OCI-LY7 (cell line): ENCODE results near the gene TMED1.

ENCODE experiments used
- EZH2phosphoT487 ChIP-seq: fragments of 200-600 bp; sonication (generic); IDR thresholded peaks from 2 replicates; pipeline ENCODE4 v1.6.1; 2018; ENCODE audit warnings: low read depth, borderline replicate concordance, mild to moderate bottlenecking, mixed run types, antibody characterized with exemption, low read length, moderate library complexity, mixed read lengths
- TF ChIP-seq, protein P1 (sequence below): fragments of 200-600 bp; sonication (generic); conservative IDR thresholded peaks from 2 replicates; pipeline ENCODE4 v1.5.1; 2014; ENCODE audit warnings: mild to moderate bottlenecking, antibody characterized with exemption, low read length, moderate library complexity, mixed read lengths

DNA sequence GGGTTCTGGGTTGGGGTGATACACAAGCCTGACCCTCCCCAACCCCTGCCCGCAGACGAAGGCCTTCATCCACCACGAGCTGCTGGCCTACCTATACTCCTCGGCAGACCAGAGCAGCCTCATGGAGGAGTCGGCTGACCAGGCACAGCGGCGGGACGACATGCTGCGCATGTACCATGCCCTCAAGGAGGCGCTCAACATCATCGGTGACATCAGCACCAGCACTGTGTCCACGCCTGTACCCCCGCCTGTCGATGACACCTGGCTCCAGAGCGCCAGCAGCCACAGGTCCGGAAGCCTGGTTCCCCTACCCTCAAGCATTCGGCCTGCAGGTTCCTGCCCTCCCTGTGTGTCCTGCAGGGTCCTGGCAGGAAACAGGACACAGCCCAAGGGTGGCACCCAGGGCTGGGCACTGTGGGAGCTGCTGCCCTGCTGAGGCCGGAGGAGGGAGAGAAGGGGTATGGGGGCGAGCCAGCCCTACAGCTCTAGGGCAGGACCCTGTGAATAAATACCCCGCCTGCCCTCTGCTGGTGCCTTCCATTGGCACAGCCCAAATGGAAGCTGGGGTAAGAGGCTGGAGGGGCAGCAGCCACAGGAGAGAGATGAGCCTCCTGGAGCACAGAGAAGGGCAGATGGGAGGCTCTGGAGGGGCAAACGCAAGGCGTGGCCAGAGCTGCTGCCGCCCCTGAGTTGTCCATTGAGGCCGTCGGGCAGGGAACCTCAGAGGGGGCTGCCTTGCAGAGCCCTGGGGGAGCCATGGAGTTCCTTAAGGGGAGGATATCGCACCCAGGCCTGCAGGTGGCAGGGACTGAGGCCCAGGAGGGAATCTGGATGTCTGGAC lies 6.8 kb downstream of the TMED1 start:
- TF ChIP-seq, protein P1, sequence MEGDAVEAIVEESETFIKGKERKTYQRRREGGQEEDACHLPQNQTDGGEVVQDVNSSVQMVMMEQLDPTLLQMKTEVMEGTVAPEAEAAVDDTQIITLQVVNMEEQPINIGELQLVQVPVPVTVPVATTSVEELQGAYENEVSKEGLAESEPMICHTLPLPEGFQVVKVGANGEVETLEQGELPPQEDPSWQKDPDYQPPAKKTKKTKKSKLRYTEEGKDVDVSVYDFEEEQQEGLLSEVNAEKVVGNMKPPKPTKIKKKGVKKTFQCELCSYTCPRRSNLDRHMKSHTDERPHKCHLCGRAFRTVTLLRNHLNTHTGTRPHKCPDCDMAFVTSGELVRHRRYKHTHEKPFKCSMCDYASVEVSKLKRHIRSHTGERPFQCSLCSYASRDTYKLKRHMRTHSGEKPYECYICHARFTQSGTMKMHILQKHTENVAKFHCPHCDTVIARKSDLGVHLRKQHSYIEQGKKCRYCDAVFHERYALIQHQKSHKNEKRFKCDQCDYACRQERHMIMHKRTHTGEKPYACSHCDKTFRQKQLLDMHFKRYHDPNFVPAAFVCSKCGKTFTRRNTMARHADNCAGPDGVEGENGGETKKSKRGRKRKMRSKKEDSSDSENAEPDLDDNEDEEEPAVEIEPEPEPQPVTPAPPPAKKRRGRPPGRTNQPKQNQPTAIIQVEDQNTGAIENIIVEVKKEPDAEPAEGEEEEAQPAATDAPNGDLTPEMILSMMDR = peak; percentile 63
- TF ChIP-seq EZH2phosphoT487 = no peak
